A549 (cell line): ENCODE results near the gene GBP4.

Source experiments
- CHD2 ChIP-seq: fragments of 150-350 bp; IDR thresholded peaks from 2 replicates; pipeline ENCODE4 v1.6.1; 2014; ENCODE audit warnings: low read length; ENCODE audit not compliant: partially characterized antibody
- CTCF ChIP-seq: fragments of >200 bp; sonication (Bioruptor Twin); formaldehyde crosslinking; IDR thresholded peaks from 3 replicates; pipeline ENCODE4 v1.5.1; 2016
- POLR2A ChIP-seq: IDR thresholded peaks from 2 replicates; pipeline ENCODE4 v1.6.1; 2012; ENCODE audit warnings: mild to moderate bottlenecking, low read length
- SMC3 ChIP-seq: fragments of >200 bp; sonication (Bioruptor Twin); formaldehyde crosslinking; IDR thresholded peaks from 3 replicates; pipeline ENCODE4 v1.6.1; 2018; ENCODE audit warnings: inconsistent platforms

- no peak for TF ChIP-seq CTCF
- TF ChIP-seq SMC3, result no peak
- no peak for TF ChIP-seq POLR2A
- TF ChIP-seq CHD2, result no peak
These were observed 836 bp upstream of the GBP4 start for GRCh38 chr1:89199525-89200031.
